ENCODE measurements around the gene DUSP22.

DUSP22 gene

GRCh38 chr6:380234-381218 is 88.2 kb downstream of the DUSP22 start:
- TF ChIP-seq POLR2A (IDR thresholded peaks at IDR 0.05; ENCODE audit: low read depth, low read length) = no peak
- no peak for FAIRE-seq

DNA sequence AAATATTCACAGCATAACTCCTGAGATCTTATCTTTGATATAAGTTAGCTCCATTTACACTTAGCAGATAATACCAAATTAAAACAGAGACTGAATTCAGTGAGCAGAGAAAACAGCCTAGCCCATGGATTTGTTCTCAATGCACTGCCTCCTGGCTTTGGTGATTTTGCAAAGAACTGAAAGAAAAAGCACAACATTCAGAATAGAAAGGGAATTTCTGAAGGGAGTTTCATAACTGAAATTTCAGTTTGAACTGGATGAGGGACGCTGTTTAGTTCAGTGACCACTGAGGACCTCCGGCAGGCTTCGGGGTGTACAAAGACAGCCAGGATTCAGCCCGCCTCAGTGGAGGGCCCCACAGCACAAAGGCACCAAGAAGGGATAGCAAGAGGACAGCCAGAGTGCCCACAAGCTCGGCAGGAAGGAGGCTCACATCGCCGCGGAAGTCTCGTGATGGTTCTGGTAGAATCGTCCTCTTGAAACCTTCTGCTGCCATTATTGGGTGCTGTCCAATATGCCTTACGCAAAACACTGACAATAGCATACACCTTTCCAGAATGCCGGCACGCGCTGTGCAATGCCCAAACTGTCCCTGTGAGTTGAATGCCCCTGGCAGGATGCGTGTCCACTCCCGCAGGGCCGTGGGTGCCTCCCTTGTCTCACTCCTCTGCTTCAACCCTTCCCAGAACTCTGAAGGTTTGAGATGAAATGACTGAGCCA is 89.6 kb downstream of the DUSP22 start:
- no peak for TF ChIP-seq POLR2A (IDR thresholded peaks at IDR 0.05; ENCODE audit: low read depth, low read length)
- DNase-seq (ENCODE audit: insufficient read length, low spot score) (no peak), FAIRE-seq (no peak)

More at GRCh38 chr6:380234-381218, 88.2 kb downstream of the DUSP22 start:
- DNase-seq (ENCODE audit: insufficient read length, low spot score) = no peak

DNA sequence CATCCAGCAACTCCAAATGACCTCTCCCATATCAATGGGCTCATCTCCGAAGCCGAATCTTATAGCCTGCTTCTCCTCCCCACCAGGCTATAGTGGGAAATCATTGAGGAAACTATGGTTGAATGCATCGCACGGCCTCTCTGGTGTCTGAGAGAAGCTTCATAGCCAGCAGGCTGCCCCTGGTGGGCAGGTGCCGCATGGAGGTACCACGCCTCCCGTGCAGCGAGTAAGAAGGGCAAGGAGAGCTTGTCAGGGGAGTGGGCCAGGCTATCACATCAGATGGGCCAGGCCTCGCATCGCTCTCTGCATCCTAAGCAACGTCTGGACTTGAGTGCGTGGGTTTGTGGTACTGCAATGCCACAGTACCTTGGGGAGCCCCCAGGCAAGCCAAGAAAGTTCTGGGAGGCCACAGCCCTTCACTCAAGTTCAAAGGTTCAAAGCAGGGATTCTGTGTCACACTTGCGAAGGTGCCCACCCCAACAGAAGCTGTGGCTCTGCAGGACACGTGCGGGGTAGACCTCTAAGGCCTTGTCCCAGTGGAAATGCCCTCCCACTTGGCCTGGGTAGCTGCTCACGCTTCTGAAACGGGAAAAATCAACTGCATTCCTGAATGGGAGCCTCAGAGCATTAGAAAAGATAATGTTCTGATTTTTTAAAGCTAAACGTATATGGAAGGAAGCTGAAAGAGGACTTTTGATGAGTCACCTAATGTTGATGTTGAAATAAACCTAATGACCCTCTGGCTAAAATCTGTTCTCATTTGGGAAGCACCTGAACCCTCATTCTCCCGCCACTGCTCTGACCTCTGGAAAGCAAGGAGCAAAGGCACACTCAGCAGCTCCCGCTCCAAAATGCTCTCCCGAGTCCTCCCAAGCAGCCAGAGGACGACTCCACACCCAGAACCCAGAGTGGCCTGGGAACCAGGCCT is 90.9 kb downstream of the DUSP22 start:
- FAIRE-seq (no peak), DNase-seq (ENCODE audit: insufficient read length, low spot score) (no peak)
- no peak for TF ChIP-seq POLR2A (IDR thresholded peaks at IDR 0.05; ENCODE audit: low read depth, low read length)

GRCh38 chr6:383856-384255 is 91.6 kb downstream of the DUSP22 start:
- no peak for FAIRE-seq
- no peak for TF ChIP-seq POLR2A (IDR thresholded peaks at IDR 0.05; ENCODE audit: low read depth, low read length)

GRCh38 chr6:384898-385297 is 92.6 kb downstream of the DUSP22 start:
- FAIRE-seq = no peak
- no peak for TF ChIP-seq POLR2A (IDR thresholded peaks at IDR 0.05; ENCODE audit: low read depth, low read length)
- DNase-seq (ENCODE audit: insufficient read length, low spot score) = no peak

More at GRCh38 chr6:383856-384255, 91.6 kb downstream of the DUSP22 start:
- no peak for DNase-seq (ENCODE audit: insufficient read length, low spot score)

- FAIRE-seq = no peak
- TF ChIP-seq POLR2A (IDR thresholded peaks at IDR 0.05; ENCODE audit: low read depth, low read length) = no peak
- DNase-seq (ENCODE audit: insufficient read length, low spot score) = no peak
Measured at GRCh38 chr6:385614-386013, 93.3 kb downstream of the DUSP22 start.

GRCh38 chr6:386688-387266 is 94.5 kb downstream of the DUSP22 start:
- FAIRE-seq = no peak
- no peak for DNase-seq (ENCODE audit: insufficient read length, low spot score)
- no peak for TF ChIP-seq POLR2A (IDR thresholded peaks at IDR 0.05; ENCODE audit: low read depth, low read length)

DNA sequence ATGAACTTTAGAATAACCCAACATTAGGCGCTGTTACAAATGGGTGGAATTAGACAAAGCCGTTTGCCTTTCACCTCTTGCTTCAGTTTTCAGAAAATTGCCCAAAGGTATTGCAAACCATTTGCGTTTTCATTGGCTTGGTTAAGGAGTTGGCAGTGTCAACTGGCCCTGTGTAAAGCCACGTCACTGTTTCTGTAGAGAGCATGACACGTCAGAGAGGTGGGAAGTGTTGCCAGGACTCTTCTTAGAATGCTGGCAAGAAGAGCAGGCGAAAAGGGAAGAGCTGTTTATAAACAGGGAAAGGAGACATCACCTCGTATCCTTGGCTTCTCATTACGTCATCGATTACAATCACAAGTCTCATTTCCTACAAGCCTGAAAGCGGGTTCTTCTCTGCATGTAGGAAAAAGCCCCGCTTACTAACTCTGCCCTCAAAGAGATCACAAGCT is 95.0 kb downstream of the DUSP22 start:
- DNase-seq (ENCODE audit: insufficient read length, low spot score) (no peak), FAIRE-seq (no peak)
- TF ChIP-seq POLR2A (IDR thresholded peaks at IDR 0.05; ENCODE audit: low read depth, low read length) = no peak

DNA sequence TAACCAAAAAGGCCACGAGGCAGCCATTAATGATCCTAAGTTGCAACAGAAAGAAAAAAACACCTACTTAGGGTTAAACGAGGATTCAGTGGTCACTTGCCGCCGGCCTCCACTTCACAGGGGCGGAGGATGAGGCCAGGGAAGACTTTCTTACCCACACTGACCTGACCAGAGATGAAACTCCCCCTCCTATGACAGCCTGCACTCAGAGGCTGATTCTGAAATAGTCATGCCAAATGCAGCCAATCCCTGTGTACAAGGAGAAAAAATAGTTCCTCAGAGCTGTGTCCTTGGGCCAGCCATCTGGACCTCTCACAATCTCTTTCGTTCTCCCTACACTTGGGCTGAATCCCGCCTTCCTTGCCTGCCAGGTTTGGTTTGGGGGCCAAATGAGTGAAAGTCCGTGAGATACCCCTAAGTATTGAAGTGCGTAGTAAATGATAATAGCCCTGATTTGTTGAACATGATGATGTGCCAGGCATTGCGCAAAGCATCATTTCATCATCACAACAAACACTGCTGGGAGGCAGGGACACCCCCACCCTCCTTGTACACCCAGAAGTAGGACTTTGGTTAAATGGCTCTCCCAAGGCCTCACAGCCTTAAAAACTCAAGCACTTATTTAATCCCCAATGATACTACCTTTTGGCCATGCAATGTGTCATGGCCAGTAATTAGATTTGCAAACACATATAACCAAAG is 96.1 kb downstream of the DUSP22 start:
- no peak for TF ChIP-seq POLR2A (IDR thresholded peaks at IDR 0.05; ENCODE audit: low read depth, low read length)
- DNase-seq (ENCODE audit: insufficient read length, low spot score) (no peak), FAIRE-seq (no peak)

- DNase-seq (ENCODE audit: insufficient read length, low spot score) (no peak), FAIRE-seq (no peak)
- TF ChIP-seq POLR2A (IDR thresholded peaks at IDR 0.05; ENCODE audit: low read depth, low read length) = no peak
Measured at GRCh38 chr6:389143-389542, 96.9 kb downstream of the DUSP22 start.

DNA sequence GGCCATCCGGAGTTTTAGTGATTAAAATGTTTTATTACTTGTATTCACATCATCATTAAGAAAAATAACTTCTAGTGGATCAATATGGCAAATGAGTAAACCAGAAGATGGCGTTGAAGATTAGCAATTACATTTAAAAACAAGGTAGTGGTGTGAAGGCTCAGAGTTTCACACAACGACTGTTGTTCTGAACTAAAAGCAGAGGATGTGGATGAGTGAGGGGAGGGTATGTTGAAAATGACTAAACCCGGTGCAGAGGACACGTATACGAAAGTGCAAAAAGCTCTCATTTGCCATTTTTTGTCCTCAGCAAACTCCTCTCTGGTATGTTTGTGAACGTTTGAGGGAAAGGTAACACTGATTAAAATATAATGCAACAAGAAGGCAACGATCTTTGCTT is 97.3 kb downstream of the DUSP22 start:
- no peak for TF ChIP-seq POLR2A (IDR thresholded peaks at IDR 0.05; ENCODE audit: low read depth, low read length)
- FAIRE-seq (no peak), DNase-seq (ENCODE audit: insufficient read length, low spot score) (no peak)

- DNase-seq (ENCODE audit: insufficient read length, low spot score) = no peak
- TF ChIP-seq POLR2A (IDR thresholded peaks at IDR 0.05; ENCODE audit: low read depth, low read length) = no peak
- FAIRE-seq = no peak
Measured at GRCh38 chr6:390914-391558, 98.7 kb downstream of the DUSP22 start.

Data from H54 (cell line).